ENCODE data around the gene LRRC18. TPM values are rescaled to one million over a fixed set of nuclear protein-coding genes. Genes with fewer than 3 reads are reported as not detected.

LRRC18 gene
- total and polyA plus RNA-seq, 2 donors (not counting 1 experiment from before 2014, with no cell fraction given) = not detected

- Histone ChIP-seq H2AFZ (ENCODE audit: insufficient read depth, low read depth, low read length, poor library complexity, severe bottlenecking) (no peak overlapping the region), H3K9me3 (ENCODE audit: control extremely low read depth in 1 of 3, control insufficient read depth in 2 of 3, insufficient read depth in 1 of 3, low read length in 2 of 3) (no peaks in the 10 kb centered on the region), H3K9ac (ENCODE audit: low read length) (no peak overlapping the region), H3K27ac (ENCODE audit: low read length in 2 of 2) (no peak overlapping the region), H3K4me1 (ENCODE audit: control insufficient read depth in 2 of 2, insufficient read depth in 2 of 2, low read length in 2 of 2) (no peaks in the 10 kb centered on the region), H3K79me2 (ENCODE audit: control insufficient read depth, insufficient read depth, low read length) (no peaks in the 10 kb centered on the region), H3K4me2 (replicated peaks; ENCODE audit: low read depth, low read length, poor library complexity, severe bottlenecking) (no peak overlapping the region), H4K20me1 (ENCODE audit: control insufficient read depth, insufficient read depth, low read length, poor library complexity, severe bottlenecking) (peaks cover 37% of the 10 kb centered on the region), H3K36me3 (replicated peaks in 1 of 2; ENCODE audit: control extremely low read depth in 1 of 2, control insufficient read depth in 1 of 2, extremely low read depth in 1 of 2, insufficient read depth in 2 of 2, low read length in 1 of 2) (peaks cover 7 to 87% of the 10 kb centered on the region in 2 experiments), H3K4me3 (ENCODE audit: control extremely low read depth in 1 of 5, extremely low read depth in 1 of 5, insufficient read depth in 1 of 5, low read depth in 2 of 5, low read length in 4 of 5) (no peak overlapping the region), H3K27me3 (replicated peaks in 1 of 4; ENCODE audit: control extremely low read depth in 1 of 4, control insufficient read depth in 3 of 4, insufficient read depth in 4 of 4, low read length in 3 of 4) (no peaks in the 10 kb centered on the region)
- ATAC-seq (ENCODE audit: low read depth) (no peak), DNase-seq (no peak)
- ChIA-PET POLR2A (no interaction called here), CTCF (no interaction called here)
- Mint-ChIP-seq H3K4me3 (no peak overlapping the region), H3K27ac (no peak overlapping the region), H3K9me3 (ENCODE audit: insufficient read depth) (no peaks in the 10 kb centered on the region), H3K27me3 (no peaks in the 10 kb centered on the region), H3K4me1 (no peaks in the 10 kb centered on the region)
- TF ChIP-seq EZH2 (IDR thresholded peaks at IDR 0.05; ENCODE audit: borderline replicate concordance, insufficient read depth, low read depth, low read length, poor library complexity, severe bottlenecking) = no peak
- TF ChIP-seq, protein P1, sequence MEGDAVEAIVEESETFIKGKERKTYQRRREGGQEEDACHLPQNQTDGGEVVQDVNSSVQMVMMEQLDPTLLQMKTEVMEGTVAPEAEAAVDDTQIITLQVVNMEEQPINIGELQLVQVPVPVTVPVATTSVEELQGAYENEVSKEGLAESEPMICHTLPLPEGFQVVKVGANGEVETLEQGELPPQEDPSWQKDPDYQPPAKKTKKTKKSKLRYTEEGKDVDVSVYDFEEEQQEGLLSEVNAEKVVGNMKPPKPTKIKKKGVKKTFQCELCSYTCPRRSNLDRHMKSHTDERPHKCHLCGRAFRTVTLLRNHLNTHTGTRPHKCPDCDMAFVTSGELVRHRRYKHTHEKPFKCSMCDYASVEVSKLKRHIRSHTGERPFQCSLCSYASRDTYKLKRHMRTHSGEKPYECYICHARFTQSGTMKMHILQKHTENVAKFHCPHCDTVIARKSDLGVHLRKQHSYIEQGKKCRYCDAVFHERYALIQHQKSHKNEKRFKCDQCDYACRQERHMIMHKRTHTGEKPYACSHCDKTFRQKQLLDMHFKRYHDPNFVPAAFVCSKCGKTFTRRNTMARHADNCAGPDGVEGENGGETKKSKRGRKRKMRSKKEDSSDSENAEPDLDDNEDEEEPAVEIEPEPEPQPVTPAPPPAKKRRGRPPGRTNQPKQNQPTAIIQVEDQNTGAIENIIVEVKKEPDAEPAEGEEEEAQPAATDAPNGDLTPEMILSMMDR (IDR thresholded peaks at IDR 0.05) = no peak
- 73% methylated on average over 4 of the region's 5 CpGs for WGBS (ENCODE audit: insufficient coverage)
- intact Hi-C loops (cut with micrococcal nuclease) = no loop called here
Measured at GRCh38 chr10:48929413-48929990, 10.1 kb downstream of the LRRC18 start.

DNA sequence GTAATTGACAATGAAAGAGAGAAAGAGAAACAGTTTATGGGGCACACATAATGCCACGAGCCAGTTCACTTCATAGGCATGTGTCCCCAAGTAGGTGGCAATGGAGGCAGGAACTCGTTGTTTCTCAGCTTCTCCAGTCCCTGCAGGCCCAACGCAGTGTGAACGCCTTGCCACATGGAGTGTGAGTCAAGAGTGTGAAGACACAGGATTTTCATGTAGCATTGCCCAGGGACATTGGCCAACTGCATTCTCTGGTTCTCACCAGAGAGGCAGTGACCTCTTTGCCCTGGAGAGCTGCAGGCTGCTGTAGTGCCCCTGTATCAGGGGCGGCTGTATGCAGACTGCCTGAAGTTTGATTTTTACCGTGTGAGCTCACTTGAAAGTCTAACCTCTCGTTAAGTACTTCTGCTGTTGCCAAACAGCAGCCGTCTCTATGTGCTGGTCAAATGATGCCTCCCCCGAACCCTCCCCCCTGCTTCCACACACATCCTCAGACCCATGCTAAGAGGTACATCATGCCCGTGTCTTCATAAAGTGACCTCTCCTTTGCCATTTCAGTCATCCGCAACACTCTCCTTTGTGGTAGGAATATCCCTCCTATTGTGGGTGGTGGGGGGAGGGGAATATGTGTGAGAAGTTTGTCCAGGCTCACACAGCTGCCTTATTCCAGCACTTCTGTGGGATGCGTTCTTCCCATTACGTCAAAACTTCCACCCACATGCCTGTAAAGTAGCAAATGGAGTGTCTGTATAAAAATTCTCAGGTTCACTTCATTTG lies 12.7 kb downstream of the LRRC18 start:
- no peak overlapping the region for H3K27ac ChIP-seq (ENCODE audit: low read length in 2 of 2)
- Mint-ChIP-seq H3K27me3 (no peaks in the 10 kb centered on the region), H3K4me1 (no peaks in the 10 kb centered on the region), H3K27ac (peak overlapping the region; percentile 20), H3K9me3 (ENCODE audit: insufficient read depth) (no peaks in the 10 kb centered on the region), H3K4me3 (no peak overlapping the region)
- H3K27me3 ChIP-seq (replicated peaks in 1 of 4; ENCODE audit: control extremely low read depth in 1 of 4, control insufficient read depth in 3 of 4, insufficient read depth in 4 of 4, low read length in 3 of 4) = no peaks in the 10 kb centered on the region
- H3K79me2 ChIP-seq (ENCODE audit: control insufficient read depth, insufficient read depth, low read length) = no peaks in the 10 kb centered on the region
- no peak overlapping the region for H2AFZ ChIP-seq (ENCODE audit: insufficient read depth, low read depth, low read length, poor library complexity, severe bottlenecking)
- POLR2A ChIA-PET = no interaction called here
- no peak overlapping the region for H3K4me3 ChIP-seq (ENCODE audit: control extremely low read depth in 1 of 5, extremely low read depth in 1 of 5, insufficient read depth in 1 of 5, low read depth in 2 of 5, low read length in 4 of 5)
- H4K20me1 ChIP-seq (ENCODE audit: control insufficient read depth, insufficient read depth, low read length, poor library complexity, severe bottlenecking) = peaks cover 33% of the 10 kb centered on the region
- TF ChIP-seq EZH2 (IDR thresholded peaks at IDR 0.05; ENCODE audit: borderline replicate concordance, insufficient read depth, low read depth, low read length, poor library complexity, severe bottlenecking) = no peak
- TF ChIP-seq, protein P1 (IDR thresholded peaks at IDR 0.05) = no peak
- CTCF ChIA-PET = no interaction called here
- H3K4me1 ChIP-seq (ENCODE audit: control insufficient read depth in 2 of 2, insufficient read depth in 2 of 2, low read length in 2 of 2) = no peaks in the 10 kb centered on the region
- intact Hi-C loops (cut with micrococcal nuclease) = no loop called here
- 98% methylated on average over 8 of the region's 13 CpGs for WGBS (ENCODE audit: insufficient coverage)
- no peak overlapping the region for H3K4me2 ChIP-seq (replicated peaks; ENCODE audit: low read depth, low read length, poor library complexity, severe bottlenecking)
- H3K9ac ChIP-seq (ENCODE audit: low read length) = no peak overlapping the region
- DNase-seq (no peak), ATAC-seq (ENCODE audit: low read depth) (no peak)
- H3K9me3 ChIP-seq (ENCODE audit: control extremely low read depth in 1 of 3, control insufficient read depth in 2 of 3, insufficient read depth in 1 of 3, low read length in 2 of 3) = no peaks in the 10 kb centered on the region
- peaks cover 4 to 85% of the 10 kb centered on the region in 2 experiments for H3K36me3 ChIP-seq (replicated peaks in 1 of 2; ENCODE audit: control extremely low read depth in 1 of 2, control insufficient read depth in 1 of 2, extremely low read depth in 1 of 2, insufficient read depth in 2 of 2, low read length in 1 of 2)
